ENCODE measurements around the gene LHCGR. TPM values are rescaled to one million over a fixed set of nuclear protein-coding genes. Genes with fewer than 3 reads are reported as not detected.
"Not testable (repeated sequence)": the region's sequence is repeated elsewhere in the genome, so short reads cannot be mapped to it uniquely, and the experiment has no call there.

Gene LHCGR
- total and polyA plus RNA-seq, 2 of the 4 experiments (the other 2 are of a cell fraction): 0.10 to 0.18 TPM

DNA sequence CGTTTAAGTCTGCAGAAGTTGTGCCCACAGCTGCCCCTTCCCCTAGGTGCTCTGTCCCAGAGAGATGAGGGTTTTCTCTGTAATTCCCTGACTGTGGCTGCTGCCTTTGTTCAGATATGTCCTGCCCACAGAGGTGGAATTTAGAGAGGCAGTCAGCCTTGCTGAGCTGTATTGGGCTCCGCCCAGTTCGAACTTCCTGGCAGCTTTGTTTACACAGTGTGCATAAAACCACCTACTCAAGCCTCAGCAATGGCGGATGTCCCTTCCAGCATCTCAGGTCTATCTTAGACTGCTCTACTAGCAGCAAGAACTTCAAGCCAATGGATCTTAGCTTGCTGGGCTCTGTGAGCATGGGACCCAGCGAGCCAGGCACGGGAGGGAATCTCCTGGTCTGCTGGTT lies 48.1 kb downstream of the LHCGR start:
- dilution Hi-C loops (cut with HindIII; ENCODE audit: low sequenced_read_pairs, unreplicated experiment) (no loop called here), intact Hi-C loops (cut with micrococcal nuclease) (no loop called here), in situ Hi-C loops (cut with MboI; ENCODE audit: low sequenced_read_pairs) (no loop called here)
- peak; percentile 30 for DNase-seq
- 0 out of 2 replicates have a peak overlapping the region, but pooled peaks have one; percentile 36 for H2BK20ac ChIP-seq (ENCODE audit: low read depth, low read length)
- BruUV-seq (replicated peaks): no TSS peak
- no peak for TF ChIP-seq MAZ (IDR thresholded peaks at IDR 0.05; ENCODE audit: borderline replicate concordance, low read depth, low read length)
- ChIA-PET POLR2A (ENCODE audit: unreplicated experiment) (no interaction called here), CTCF (interaction anchor here (0.9 kb wide), 1 partner anchor 148 kb away, joined by 3 read pairs; no protein-coding TSS in a partner anchor)
- H2BK5ac ChIP-seq (ENCODE audit: low read depth, low read length, poor library complexity, severe bottlenecking): peak overlapping the region; percentile 13
- H3K9me3 ChIP-seq (ENCODE audit: control insufficient read depth, insufficient read depth, low read length): peaks cover 2% of the 10 kb centered on the region; the same call in 1 of the 2 replicates
- peak overlapping the region; percentile 33; the same call in 1 of the 2 replicates for H4K91ac ChIP-seq (ENCODE audit: insufficient read depth, low read depth, low read length)
- H2AK9ac ChIP-seq (replicated peaks; ENCODE audit: low read depth, low read length, poor library complexity): no peak overlapping the region
- H2AFZ ChIP-seq (replicated peaks; ENCODE audit: low read length, poor library complexity): peak overlapping the region; percentile 70
- peak overlapping the region; percentile 68; the same call in 1 of the 3 replicates for H2BK15ac ChIP-seq (ENCODE audit: low read depth, low read length)
- peaks cover 6% of the 10 kb centered on the region for H3K4me1 ChIP-seq (ENCODE audit: control insufficient read depth, insufficient read depth, low read length)
- peak overlapping the region; percentile 61 for H2BK120ac ChIP-seq (ENCODE audit: low read depth, low read length)
- H3K4me2 ChIP-seq (ENCODE audit: low read depth, low read length): no peak overlapping the region
- H3K4me3 ChIP-seq (ENCODE audit: insufficient read depth, low read depth, low read length): no peak overlapping the region
- H3K18ac ChIP-seq (ENCODE audit: low read depth, low read length): peak overlapping the region; percentile 12; the same call in 1 of the 2 replicates
- H3K36me3 ChIP-seq (ENCODE audit: control insufficient read depth, insufficient read depth, low read length): no peaks in the 10 kb centered on the region
- no peak; the same call in 1 of the 2 replicates for ATAC-seq (ENCODE audit: low read depth)
- no peaks in the 10 kb centered on the region for H4K20me1 ChIP-seq (ENCODE audit: insufficient read depth, low read length)
- peak overlapping the region; percentile 52 for H3K4ac ChIP-seq (ENCODE audit: low read depth, low read length)
- H4K8ac ChIP-seq (ENCODE audit: low read depth in 2 of 2, low read length in 2 of 2): peak overlapping the region in 1 of 2 experiments; percentile 69; a peak in 1 of 4 replicates
- H3K56ac ChIP-seq (ENCODE audit: extremely low read depth, insufficient read depth, low read length): no peak overlapping the region
- no peaks in the 10 kb centered on the region for H3K79me1 ChIP-seq (ENCODE audit: low read depth in 1 of 2, low read length in 2 of 2)
- WGBS, 2 experiments (ENCODE audit: extremely low coverage in 2 of 2, insufficient read length in 1 of 2): 50% methylated on average over 2 of the region's 6 CpGs; no CpG with 5 or more reads in 1 of the 2 experiments
- no peak overlapping the region for H3K27ac ChIP-seq (ENCODE audit: insufficient read depth, low read length)
- no peak overlapping the region for H3K23ac ChIP-seq (ENCODE audit: low read depth, low read length)
- peaks cover 4% of the 10 kb centered on the region for H3K9me1 ChIP-seq (ENCODE audit: insufficient read depth, low read length)
- H3K9ac ChIP-seq (ENCODE audit: low read depth, low read length): no peak overlapping the region
- peak overlapping the region; percentile 53; the same call in 1 of the 2 replicates for H3K14ac ChIP-seq (replicated peaks; ENCODE audit: low read depth, low read length)
- no peaks in the 10 kb centered on the region for H3K27me3 ChIP-seq (ENCODE audit: control insufficient read depth, insufficient read depth, low read length)
- peak overlapping the region; percentile 69; the same call in 1 of the 2 replicates for H2AK5ac ChIP-seq (ENCODE audit: low read depth, low read length)
- peak overlapping the region; percentile 18; the same call in 1 of the 2 replicates for H4K5ac ChIP-seq (ENCODE audit: low read depth, low read length)

DNA sequence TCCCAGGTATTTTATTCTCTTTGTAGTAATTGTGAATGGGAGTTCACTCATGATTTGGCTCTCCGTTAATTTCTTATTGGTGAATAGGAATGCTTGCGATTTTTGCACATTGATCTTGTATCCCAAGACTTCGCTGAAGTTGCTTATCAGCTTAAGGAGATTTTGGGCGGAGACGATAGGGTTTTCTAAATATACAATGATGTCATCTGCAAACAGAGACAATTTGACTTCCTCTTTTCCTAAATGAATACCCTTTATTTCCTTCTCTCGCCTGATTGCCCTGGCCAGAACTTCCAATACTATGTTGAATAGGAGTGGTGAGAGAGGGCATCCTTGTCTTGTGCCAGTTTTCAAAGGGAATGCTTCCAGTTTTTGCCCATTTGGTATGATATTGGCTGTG lies 51.9 kb downstream of the LHCGR start:
- in situ Hi-C loops (cut with MboI; ENCODE audit: low sequenced_read_pairs); H3K27me3 ChIP-seq (ENCODE audit: control insufficient read depth, insufficient read depth, low read length): not testable (repeated sequence)

More for the DNA sequence above, 51.9 kb downstream of the LHCGR start:
- H4K8ac ChIP-seq (ENCODE audit: low read depth in 2 of 2, low read length in 2 of 2); BruUV-seq (replicated peaks); H3K4me3 ChIP-seq (ENCODE audit: insufficient read depth, low read depth, low read length); H3K9me3 ChIP-seq (ENCODE audit: control insufficient read depth, insufficient read depth, low read length); H3K4me2 ChIP-seq (ENCODE audit: low read depth, low read length); CTCF ChIA-PET; H3K9me1 ChIP-seq (ENCODE audit: insufficient read depth, low read length); H3K18ac ChIP-seq (ENCODE audit: low read depth, low read length); H3K27ac ChIP-seq (ENCODE audit: insufficient read depth, low read length); H2BK5ac ChIP-seq (ENCODE audit: low read depth, low read length, poor library complexity, severe bottlenecking); H2AK5ac ChIP-seq (ENCODE audit: low read depth, low read length); H3K79me1 ChIP-seq (ENCODE audit: low read depth in 1 of 2, low read length in 2 of 2); H2BK20ac ChIP-seq (ENCODE audit: low read depth, low read length); H3K4me1 ChIP-seq (ENCODE audit: control insufficient read depth, insufficient read depth, low read length); POLR2A ChIA-PET (ENCODE audit: unreplicated experiment); dilution Hi-C loops (cut with HindIII; ENCODE audit: low sequenced_read_pairs, unreplicated experiment); H3K9ac ChIP-seq (ENCODE audit: low read depth, low read length); H2BK120ac ChIP-seq (ENCODE audit: low read depth, low read length); H3K23ac ChIP-seq (ENCODE audit: low read depth, low read length); H3K56ac ChIP-seq (ENCODE audit: extremely low read depth, insufficient read depth, low read length); H3K14ac ChIP-seq (replicated peaks; ENCODE audit: low read depth, low read length); H2AK9ac ChIP-seq (replicated peaks; ENCODE audit: low read depth, low read length, poor library complexity); H4K91ac ChIP-seq (ENCODE audit: insufficient read depth, low read depth, low read length); H3K4ac ChIP-seq (ENCODE audit: low read depth, low read length); H2BK15ac ChIP-seq (ENCODE audit: low read depth, low read length); intact Hi-C loops (cut with micrococcal nuclease); H3K36me3 ChIP-seq (ENCODE audit: control insufficient read depth, insufficient read depth, low read length); DNase-seq; H4K20me1 ChIP-seq (ENCODE audit: insufficient read depth, low read length); ATAC-seq (ENCODE audit: low read depth); H4K5ac ChIP-seq (ENCODE audit: low read depth, low read length); H2AFZ ChIP-seq (replicated peaks; ENCODE audit: low read length, poor library complexity): not testable (repeated sequence)
- WGBS, 2 experiments (ENCODE audit: extremely low coverage in 2 of 2, insufficient read length in 1 of 2): no CpG with 5 or more reads among the region's 6 CpGs
